Trophoblast cell (in vitro differentiated cells and primary cell): Measurements from ENCODE around the gene EEF1AKMT3.
"Not testable (repeated sequence)": the region's sequence is repeated elsewhere in the genome, so short reads cannot be mapped to it uniquely, and the experiment has no call there.

Experiments
- DNase-seq, 2 donors: peaks; one replicate each; pipeline ENCODE4 v3.0.0-alpha.2; 2016
- H2AFZ ChIP-seq: 2 replicates; pipeline ENCODE4 v1.6.1; 2013; ENCODE audit warnings: low read length, moderate library complexity, mild to moderate bottlenecking; ENCODE audit not compliant: insufficient read depth, poor library complexity
- H2AK5ac ChIP-seq: 2 replicates; pipeline ENCODE4 v1.6.1; 2013; ENCODE audit warnings: mild to moderate bottlenecking, low read length
- H2BK120ac ChIP-seq: 2 replicates; pipeline ENCODE4 v1.6.1; 2013; ENCODE audit warnings: low read length, mild to moderate bottlenecking, moderate library complexity; ENCODE audit not compliant: insufficient read depth, poor library complexity
- H2BK12ac ChIP-seq: 2 replicates; pipeline ENCODE4 v1.6.1; 2013; ENCODE audit warnings: mild to moderate bottlenecking, low read length, moderate library complexity
- H2BK5ac ChIP-seq: 2 replicates; pipeline ENCODE4 v1.6.1; 2013; ENCODE audit warnings: low read length, low read depth, moderate library complexity, mild to moderate bottlenecking; ENCODE audit not compliant: poor library complexity
- H3K14ac ChIP-seq: 2 replicates; pipeline ENCODE4 v1.6.1; 2013; ENCODE audit warnings: mild to moderate bottlenecking, low read length
- H3K18ac ChIP-seq: 2 replicates; pipeline ENCODE4 v1.6.1; 2013; ENCODE audit warnings: mild to moderate bottlenecking, low read length
- H3K23ac ChIP-seq: 2 replicates; pipeline ENCODE4 v1.6.1; 2013; ENCODE audit warnings: low read length
- H3K27ac ChIP-seq: 2 replicates; pipeline ENCODE4 v1.5.1; 2013; ENCODE audit warnings: low read depth, mild to moderate bottlenecking, inconsistent platforms, low read length, moderate library complexity
- H3K27me3 ChIP-seq: 2 replicates; pipeline ENCODE4 v1.6.1; 2013; ENCODE audit warnings: inconsistent platforms, mild to moderate bottlenecking, low read length, moderate library complexity; ENCODE audit not compliant: insufficient read depth
- H3K36me3 ChIP-seq, 2 experiments: 1 replicate in 1 of 2; 2 replicates in 1 of 2; pipeline ENCODE4 v1.6.1; 2013; ENCODE audit warnings: low read length in 2 of 2, mild to moderate bottlenecking in 2 of 2, moderate library complexity in 1 of 2; ENCODE audit not compliant: insufficient read depth in 2 of 2, control insufficient read depth in 1 of 2
- H3K4ac ChIP-seq: 2 replicates; pipeline ENCODE4 v1.6.1; 2013; ENCODE audit warnings: low read depth, mild to moderate bottlenecking, low read length, moderate library complexity
- H3K4me1 ChIP-seq, 2 experiments: 1 replicate in 1 of 2; 2 replicates in 1 of 2; pipeline ENCODE4 v1.6.1; 2013; ENCODE audit warnings: low read length in 2 of 2, mild to moderate bottlenecking in 2 of 2, moderate library complexity in 1 of 2; ENCODE audit not compliant: insufficient read depth in 2 of 2, control insufficient read depth in 1 of 2
- H3K4me2 ChIP-seq: 2 replicates; pipeline ENCODE4 v1.6.1; 2013; ENCODE audit warnings: inconsistent platforms, mild to moderate bottlenecking, low read length, moderate library complexity
- H3K4me3 ChIP-seq: 2 replicates; pipeline ENCODE4 v1.5.1; 2013; ENCODE audit warnings: mild to moderate bottlenecking, low read depth, low read length, inconsistent platforms
- H3K79me1 ChIP-seq: one replicate; pipeline ENCODE4 v1.6.1; 2013; ENCODE audit warnings: low read length
- H3K79me2 ChIP-seq: 2 replicates; pipeline ENCODE4 v1.6.1; 2013; ENCODE audit warnings: low read length, mild to moderate bottlenecking; ENCODE audit not compliant: control insufficient read depth, insufficient read depth, poor library complexity
- H3K9ac ChIP-seq: 2 replicates; pipeline ENCODE4 v1.6.1; 2013; ENCODE audit warnings: mild to moderate bottlenecking, low read length
- H3K9me3 ChIP-seq: 2 replicates; pipeline ENCODE4 v1.6.1; 2013; ENCODE audit warnings: low read depth, mild to moderate bottlenecking, control low read depth, inconsistent platforms, low read length; ENCODE audit not compliant: insufficient read depth
- H4K12ac ChIP-seq: 2 replicates; pipeline ENCODE4 v1.6.1; 2013; ENCODE audit warnings: low read depth, mild to moderate bottlenecking, low read length, moderate library complexity
- H4K8ac ChIP-seq: 2 replicates; pipeline ENCODE4 v1.6.1; 2013; ENCODE audit warnings: low read depth, mild to moderate bottlenecking, low read length, moderate library complexity
- H4K91ac ChIP-seq: one replicate; pipeline ENCODE4 v1.6.1; 2013; ENCODE audit warnings: low read depth, mild to moderate bottlenecking, low read length, moderate library complexity
- WGBS: extraction: QIAGEN DNeasy Blood & Tissue Kit; methylation state at CpG from one replicate; pipeline ENCODE4 v1.1.7; 2013; ENCODE audit warnings: missing lambda C conversion rate; ENCODE audit not compliant: insufficient read length, insufficient coverage; ENCODE audit errors: extremely low coverage; 5-methylcytosine and 5-hydroxymethylcytosine counted together

The EEF1AKMT3 gene

GRCh38 chr12:57770734-57771133 lies 1.7 kb upstream of the EEF1AKMT3 start:
- no peak overlapping the region for H4K12ac ChIP-seq
- H3K4me3 ChIP-seq: no peak overlapping the region
- WGBS: no CpG with 5 or more reads among the region's 4 CpGs
- no peak overlapping the region for H3K23ac ChIP-seq
- no peak for DNase-seq
- no peak overlapping the region for H2AFZ ChIP-seq
- H4K91ac ChIP-seq: no peak overlapping the region
- H3K36me3 ChIP-seq: peaks cover 12 to 13% of the 10 kb centered on the region in 2 experiments
- no peak overlapping the region for H2BK120ac ChIP-seq
- H4K8ac ChIP-seq: no peak overlapping the region
- peaks cover 11% of the 10 kb centered on the region for H3K79me1 ChIP-seq
- H3K9ac ChIP-seq: no peak overlapping the region
- no peak overlapping the region for H3K18ac ChIP-seq
- no peak overlapping the region for H3K27ac ChIP-seq
- H3K4me2 ChIP-seq: no peak overlapping the region
- no peak overlapping the region for H3K4ac ChIP-seq
- H2BK12ac ChIP-seq: no peak overlapping the region
- peaks cover 9 to 17% of the 10 kb centered on the region in 2 experiments for H3K4me1 ChIP-seq
- H2AK5ac ChIP-seq: no peak overlapping the region
- no peak overlapping the region for H2BK5ac ChIP-seq
- peaks cover 18% of the 10 kb centered on the region for H3K27me3 ChIP-seq
- H3K79me2 ChIP-seq: peaks cover 7% of the 10 kb centered on the region
- H3K14ac ChIP-seq: no peak overlapping the region
- peaks cover 2% of the 10 kb centered on the region for H3K9me3 ChIP-seq

DNA sequence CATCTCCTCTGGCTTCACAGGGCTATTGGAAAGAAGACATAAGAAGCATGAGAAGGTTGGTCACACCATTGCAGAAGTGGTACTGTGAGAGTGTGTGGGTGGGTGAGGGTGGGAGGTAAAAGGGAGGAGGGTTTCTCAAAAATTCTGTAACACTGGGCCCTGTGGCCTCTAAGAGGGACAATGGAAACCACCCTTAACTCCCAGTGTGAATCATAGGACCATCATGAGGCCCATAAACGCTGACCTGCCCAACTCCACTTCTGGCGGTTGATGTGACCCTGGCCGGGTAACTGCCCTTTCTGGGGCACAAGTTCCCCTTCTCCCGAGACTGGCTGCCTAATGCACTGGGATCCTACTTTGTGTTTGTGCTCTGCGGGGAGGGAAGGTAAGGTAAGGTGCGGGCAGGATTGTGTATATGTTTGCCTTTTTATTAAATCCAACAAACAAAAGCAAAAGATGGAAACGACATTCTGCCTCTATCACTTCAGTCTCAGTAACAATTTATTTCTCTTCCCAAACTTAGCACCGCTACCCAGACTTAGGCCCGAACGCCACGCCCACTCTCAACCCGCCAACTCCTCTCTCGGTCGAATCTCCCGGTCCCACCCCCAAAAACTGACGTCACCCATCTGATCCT lies 1.1 kb upstream of the EEF1AKMT3 start:
- H4K8ac ChIP-seq: peak overlapping the region; percentile 70
- no CpG with 5 or more reads among the region's 16 CpGs for WGBS
- no peaks in the 10 kb centered on the region for H3K9me3 ChIP-seq

GRCh38 chr12:57771873-57772428 lies 463 bp upstream of the EEF1AKMT3 start, which contains the start of gene METTL1:
METTL1 (minus strand) TSS chr12:57772105; CDS start chr12:57772083, 22 bp downstream.
- peak within 1 kb of the TSS; percentile 73 for H3K4me2 ChIP-seq
- no peak within 1 kb of the TSS for H2AK5ac ChIP-seq

More for the DNA sequence above, 1.1 kb upstream of the EEF1AKMT3 start:
- Histone ChIP-seq H3K9ac (peak overlapping the region; percentile 88), H2AFZ (peak overlapping the region; percentile 33), H2AK5ac (no peak overlapping the region), H3K4me2 (peak overlapping the region; percentile 73), H3K79me2 (peaks cover 7% of the 10 kb centered on the region), H3K23ac (no peak overlapping the region), H3K4me1 (peaks cover 6 to 12% of the 10 kb centered on the region in 2 experiments), H3K14ac (no peak overlapping the region), H2BK12ac (no peak overlapping the region), H3K27ac (no peak overlapping the region), H3K4me3 (peak overlapping the region; percentile 90), H4K12ac (no peak overlapping the region), H3K79me1 (peaks cover 11% of the 10 kb centered on the region), H4K91ac (no peak overlapping the region), H3K4ac (no peak overlapping the region), H2BK120ac (no peak overlapping the region), H2BK5ac (no peak overlapping the region), H3K18ac (no peak overlapping the region), H3K36me3 (peaks cover 12 to 13% of the 10 kb centered on the region in 2 experiments), H3K27me3 (peaks cover 11% of the 10 kb centered on the region)
- DNase-seq: peak; percentile 53 to 75

GRCh38 chr12:57774634-57775033 lies 2.2 kb downstream of the EEF1AKMT3 start:
- H3K9me3 ChIP-seq, H3K9ac ChIP-seq, H2AK5ac ChIP-seq, H3K4me3 ChIP-seq, H2BK12ac ChIP-seq, H3K18ac ChIP-seq, H3K4me2 ChIP-seq, H3K27me3 ChIP-seq, H4K91ac ChIP-seq, H2BK5ac ChIP-seq, H3K14ac ChIP-seq, H3K27ac ChIP-seq, H2AFZ ChIP-seq, H3K4ac ChIP-seq, H3K23ac ChIP-seq, H2BK120ac ChIP-seq, H3K4me1 ChIP-seq, H4K8ac ChIP-seq, H4K12ac ChIP-seq, H3K79me2 ChIP-seq, H3K36me3 ChIP-seq, DNase-seq: not testable (repeated sequence)
- WGBS: no CpG with 5 or more reads among the region's 11 CpGs
- peaks cover 11% of the 10 kb centered on the region for H3K79me1 ChIP-seq

More at GRCh38 chr12:57771873-57772428, 463 bp upstream of the EEF1AKMT3 start, which contains the start of gene METTL1:
- peak within 1 kb of the TSS; percentile 95 for H4K12ac ChIP-seq
- peaks cover 12 to 13% of the 10 kb centered on the region in 2 experiments for H3K36me3 ChIP-seq
- H2BK12ac ChIP-seq: no peak within 1 kb of the TSS
- peaks cover 11% of the 10 kb centered on the region for H3K79me1 ChIP-seq
- H2AFZ ChIP-seq: peak within 1 kb of the TSS; percentile 84
- DNase-seq: peak; percentile 97
- H2BK120ac ChIP-seq: peak within 1 kb of the TSS; percentile 84
- H3K9me3 ChIP-seq: no peaks in the 10 kb centered on the region
- H3K4me3 ChIP-seq: peak within 1 kb of the TSS; percentile 90
- peaks cover 5% of the 10 kb centered on the region for H3K27me3 ChIP-seq
- H3K79me2 ChIP-seq: peaks cover 7% of the 10 kb centered on the region
- peak within 1 kb of the TSS; percentile 95 for H4K8ac ChIP-seq
- peak within 1 kb of the TSS; percentile 82 for H4K91ac ChIP-seq
- H3K4ac ChIP-seq: peak within 1 kb of the TSS; percentile 52
- peak within 1 kb of the TSS; percentile 88 for H3K9ac ChIP-seq
- no peak within 1 kb of the TSS for H3K23ac ChIP-seq
- H3K27ac ChIP-seq: peak within 1 kb of the TSS; percentile 59
- WGBS: no CpG with 5 or more reads among the region's 28 CpGs
- H2BK5ac ChIP-seq: peak within 1 kb of the TSS; percentile 58
- H3K4me1 ChIP-seq: peaks cover 2 to 8% of the 10 kb centered on the region in 2 experiments
- peak within 1 kb of the TSS; percentile 23 for H3K18ac ChIP-seq
- H3K14ac ChIP-seq: peak within 1 kb of the TSS; percentile 91
